Fibroblast of skin of right quadriceps (primary cell): ENCODE results near the gene FECH.
"Not testable (repeated sequence)": the region's sequence is repeated elsewhere in the genome, so short reads cannot be mapped to it uniquely, and the experiment has no call there.

ENCODE experiments used
- DNase-seq: peaks from one replicate; pipeline ENCODE4 v3.0.0-alpha.2; 2013

FECH gene, protein sequence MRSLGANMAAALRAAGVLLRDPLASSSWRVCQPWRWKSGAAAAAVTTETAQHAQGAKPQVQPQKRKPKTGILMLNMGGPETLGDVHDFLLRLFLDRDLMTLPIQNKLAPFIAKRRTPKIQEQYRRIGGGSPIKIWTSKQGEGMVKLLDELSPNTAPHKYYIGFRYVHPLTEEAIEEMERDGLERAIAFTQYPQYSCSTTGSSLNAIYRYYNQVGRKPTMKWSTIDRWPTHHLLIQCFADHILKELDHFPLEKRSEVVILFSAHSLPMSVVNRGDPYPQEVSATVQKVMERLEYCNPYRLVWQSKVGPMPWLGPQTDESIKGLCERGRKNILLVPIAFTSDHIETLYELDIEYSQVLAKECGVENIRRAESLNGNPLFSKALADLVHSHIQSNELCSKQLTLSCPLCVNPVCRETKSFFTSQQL

DNA sequence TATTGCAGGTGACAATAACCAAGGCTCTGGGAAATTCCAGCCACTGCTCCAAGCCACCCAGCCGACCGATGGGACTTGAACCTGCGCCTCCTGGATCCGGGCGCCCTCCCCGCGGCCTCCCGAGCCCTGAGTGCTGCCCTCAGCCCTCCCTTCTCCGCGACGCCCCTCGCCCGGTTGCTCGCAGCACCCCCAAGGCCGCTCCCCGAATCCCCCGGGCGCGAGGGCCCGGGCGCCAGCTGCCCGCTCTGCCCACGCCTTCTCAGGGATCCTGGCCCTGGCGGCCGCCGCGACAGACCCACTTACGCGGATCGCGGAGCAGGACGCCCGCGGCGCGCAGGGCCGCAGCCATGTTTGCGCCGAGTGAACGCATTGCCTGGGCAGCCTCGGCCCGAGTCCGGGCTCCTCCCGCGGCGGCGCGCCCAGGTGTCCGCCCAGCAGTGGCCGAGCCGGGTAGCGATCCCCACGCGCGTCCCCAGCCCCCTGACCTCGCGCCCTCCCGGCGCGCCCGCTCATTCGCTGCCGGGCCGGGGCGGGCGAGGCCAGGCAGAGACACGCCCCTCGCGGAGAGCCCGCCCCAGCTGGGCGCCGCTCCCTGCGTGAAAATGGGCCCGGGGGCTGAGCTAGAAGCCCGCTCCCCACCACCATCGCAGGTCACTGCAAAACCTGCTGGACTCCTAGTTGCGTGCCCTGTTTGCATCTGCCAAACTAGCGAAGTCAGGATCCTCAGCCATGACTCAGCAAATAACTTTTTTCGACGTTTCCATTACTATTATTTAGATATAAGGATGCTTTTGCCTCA lies at the start of gene FECH:
Gene FECH (minus strand): TSS at position 452 of the 799 bp plus-strand sequence. CDS start 82 bp downstream, at position 370.
- peak; percentile 49 for DNase-seq

GRCh38 chr18:57635003-57635822 lies 48.7 kb upstream of the FECH start:
- DNase-seq, result no peak

DNA sequence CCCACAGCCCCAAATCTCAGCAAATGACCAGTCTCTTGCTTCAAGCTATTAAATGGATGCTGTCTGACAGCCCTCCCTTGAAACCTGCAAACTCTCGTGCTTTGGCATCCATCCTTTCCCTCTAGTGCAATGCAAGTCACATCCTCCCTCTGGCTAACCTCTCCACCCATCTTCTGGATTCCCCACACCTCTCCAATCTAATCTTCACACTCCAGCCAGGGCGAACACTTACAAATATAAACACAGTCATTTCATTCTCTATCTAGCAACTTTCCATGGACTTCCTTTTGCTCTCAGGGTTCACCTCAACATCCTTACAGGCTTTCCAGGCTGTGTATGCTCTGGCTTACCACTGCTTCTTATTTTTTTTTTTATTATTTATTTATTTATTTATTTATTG lies 45.2 kb upstream of the FECH start:
- no peak for DNase-seq

DNA sequence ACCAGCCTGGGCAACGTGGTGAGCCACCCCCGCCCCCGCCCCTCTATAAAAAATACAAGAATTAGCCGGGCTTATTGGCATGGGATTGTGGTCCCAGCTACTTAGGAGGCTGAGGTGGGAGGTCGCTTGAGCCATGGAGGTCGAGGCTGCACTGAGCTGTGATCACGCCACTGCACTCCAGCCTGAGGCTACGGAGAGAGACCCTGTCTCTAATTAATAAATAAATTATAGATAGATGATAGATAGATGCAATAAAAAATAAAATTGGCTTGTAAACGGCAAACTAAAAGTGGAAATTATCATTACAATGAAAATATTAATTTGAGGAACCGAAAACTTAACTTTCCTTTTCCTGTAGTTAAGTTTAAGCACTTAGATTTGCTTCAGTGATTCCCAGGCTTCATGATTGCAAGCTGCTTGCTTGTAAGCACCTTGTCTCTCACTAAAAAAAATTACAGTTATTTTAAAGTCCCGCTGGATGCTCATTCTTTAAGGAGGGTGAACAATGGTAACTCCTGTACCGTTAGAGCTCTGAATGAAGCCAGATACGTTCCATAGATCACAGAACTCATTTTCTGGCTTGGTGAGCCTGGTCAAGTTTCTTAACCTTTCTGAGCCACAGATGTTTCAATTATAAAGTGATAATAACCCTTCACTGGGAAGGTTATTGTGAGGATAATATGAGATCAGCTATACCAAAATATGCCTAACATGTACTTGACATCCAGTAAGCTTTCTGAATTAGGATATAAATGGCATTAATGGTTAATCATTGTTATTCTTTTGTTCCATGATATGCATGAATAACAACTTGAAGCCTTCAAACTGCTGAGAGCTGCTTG lies 44.5 kb upstream of the FECH start:
- DNase-seq, result no peak

- peak; percentile 97 for DNase-seq
Observed at GRCh38 chr18:57630002-57630753, 43.7 kb upstream of the FECH start.

GRCh38 chr18:57629422-57629821 lies 42.9 kb upstream of the FECH start:
- no peak for DNase-seq

DNA sequence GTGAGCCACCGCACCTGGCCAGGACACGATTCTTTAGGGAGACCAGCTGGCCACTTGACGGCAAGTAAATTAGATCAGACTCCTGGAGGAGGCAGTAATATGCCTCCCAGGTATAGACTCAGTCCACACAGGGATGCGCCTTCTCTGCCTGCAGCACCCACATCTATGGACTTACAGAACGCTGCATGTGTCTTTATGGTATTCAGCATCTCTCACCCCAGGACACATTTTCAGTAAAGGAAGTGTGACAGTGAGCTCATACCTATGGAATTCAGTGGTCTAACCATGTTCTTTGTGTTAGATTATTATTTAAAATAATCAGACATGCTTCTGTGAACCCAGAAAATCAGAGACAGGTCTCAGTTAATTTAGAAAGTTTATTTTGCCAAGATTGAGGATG lies 41.0 kb upstream of the FECH start:
- DNase-seq, result peak; percentile 68

DNA sequence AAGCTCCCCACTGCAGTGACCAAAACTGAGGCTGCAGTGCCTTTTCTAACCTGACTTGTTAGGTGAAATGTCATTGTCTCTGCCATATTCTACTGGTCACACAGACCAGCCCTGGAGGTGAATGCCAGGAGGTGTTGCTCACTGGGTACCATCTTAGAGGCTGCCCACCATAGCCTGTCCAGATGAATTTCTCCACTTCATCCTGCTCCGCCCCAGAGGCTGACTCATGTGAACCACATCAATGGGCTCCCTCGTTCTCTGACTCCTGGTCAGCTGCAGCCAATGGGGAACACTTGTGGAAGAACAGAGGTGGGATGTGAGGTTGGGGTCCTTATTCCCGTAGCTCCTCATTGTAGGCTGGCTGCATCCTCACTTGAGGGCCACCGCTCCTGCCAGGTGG lies 38.5 kb upstream of the FECH start:
- DNase-seq, result peak; percentile 12

DNA sequence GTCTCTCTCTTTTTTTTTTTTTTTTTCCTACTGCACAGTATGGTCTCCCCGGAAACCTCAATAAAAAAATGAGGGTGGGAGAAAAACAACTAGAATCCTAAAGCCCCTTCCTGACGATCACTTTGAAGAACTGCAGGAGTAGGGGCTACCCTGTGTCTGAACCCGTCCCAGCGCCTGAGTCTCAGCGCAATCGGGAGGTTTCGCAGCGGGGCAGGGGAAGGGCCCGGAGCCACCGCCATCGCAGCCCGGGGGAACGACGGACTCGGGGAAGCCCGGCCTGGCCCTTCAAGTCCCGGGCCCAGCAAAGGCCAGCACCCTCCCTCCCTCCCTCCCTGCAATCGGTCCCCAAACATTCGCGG lies 34.7 kb upstream of the FECH start:
- DNase-seq, result no peak

- no peak for DNase-seq
Observed at GRCh38 chr18:57619876-57620275, 33.4 kb upstream of the FECH start.

DNA sequence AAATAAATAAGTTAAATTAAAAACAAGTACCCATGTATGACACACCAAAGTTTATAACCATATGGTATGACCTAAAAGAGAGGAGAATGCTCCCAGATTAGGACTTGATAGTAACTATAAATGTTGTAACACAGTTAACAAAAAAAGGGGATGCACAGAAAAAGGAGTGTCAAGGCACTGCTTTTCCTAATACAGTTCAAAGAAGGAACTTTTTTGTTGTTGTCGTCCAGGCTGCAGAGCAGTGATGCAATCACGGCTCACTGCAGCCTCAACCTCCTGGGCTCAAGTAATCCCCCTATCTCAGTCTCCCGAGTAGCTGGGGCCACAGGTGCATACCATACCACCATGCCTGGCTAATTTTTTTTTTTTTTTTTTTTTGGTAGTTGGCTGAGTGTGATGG lies 32.4 kb upstream of the FECH start:
- DNase-seq, result no peak

DNA sequence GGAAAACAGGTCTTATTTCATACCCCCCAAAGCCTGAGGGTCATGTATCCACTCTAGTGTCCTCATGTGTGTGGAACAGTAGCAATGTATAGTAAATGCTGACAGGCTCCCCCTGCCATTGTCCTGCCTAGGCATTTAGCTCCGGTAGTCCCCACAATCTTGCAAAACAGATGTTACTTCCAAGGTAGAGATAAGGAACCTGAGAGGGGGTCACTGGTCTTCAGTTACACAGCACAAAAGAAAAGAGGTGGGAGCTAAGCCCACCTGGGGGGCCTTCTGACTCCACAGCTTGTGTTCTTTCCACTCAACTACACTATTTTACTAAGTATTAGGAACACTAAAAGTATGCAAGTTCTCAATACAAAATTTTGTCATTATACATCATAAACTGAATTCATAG lies 17.4 kb upstream of the FECH start:
- DNase-seq, result no peak

DNA sequence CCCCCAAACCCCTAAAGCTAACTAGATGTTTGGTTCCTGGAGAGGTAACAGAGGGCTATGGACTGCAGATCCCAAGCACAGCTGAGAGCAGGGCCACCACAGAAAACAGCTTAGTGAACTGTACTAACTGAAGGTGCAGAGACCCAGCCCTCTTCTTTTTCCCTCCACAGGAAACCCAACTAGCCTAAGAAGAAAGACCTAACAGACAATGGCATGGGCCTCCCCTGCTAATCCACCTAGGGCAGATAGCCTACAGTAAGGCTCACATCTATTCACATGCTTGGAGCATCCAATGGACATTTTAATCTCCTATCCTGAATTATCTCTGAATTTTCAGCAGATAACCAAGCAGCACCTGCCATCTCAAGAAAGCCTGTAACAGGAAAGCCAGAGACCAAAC lies 8.8 kb upstream of the FECH start:
- no peak for DNase-seq

DNA sequence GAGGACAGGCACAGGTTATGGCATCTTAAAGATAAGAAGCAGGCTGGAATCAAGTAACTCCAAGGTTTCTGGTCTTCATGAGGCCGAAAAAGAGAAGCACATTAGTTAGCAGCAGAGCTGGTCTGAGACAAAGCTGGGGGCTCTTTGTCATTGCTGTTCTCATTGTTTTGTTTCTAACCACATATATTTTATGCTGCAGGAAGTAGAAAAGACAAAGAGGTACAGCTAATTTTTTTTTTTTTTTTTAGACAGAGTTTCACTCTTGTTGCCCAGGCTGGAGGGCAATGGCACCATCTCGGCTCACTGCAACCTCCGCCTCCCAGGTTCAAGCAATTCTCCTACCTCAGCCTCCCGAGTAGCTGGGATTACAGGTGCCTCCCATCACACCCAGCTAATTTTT lies 6.2 kb upstream of the FECH start:
- not testable (repeated sequence) for DNase-seq

GRCh38 chr18:57589161-57589560 lies 2.7 kb upstream of the FECH start:
- DNase-seq, result no peak

DNA sequence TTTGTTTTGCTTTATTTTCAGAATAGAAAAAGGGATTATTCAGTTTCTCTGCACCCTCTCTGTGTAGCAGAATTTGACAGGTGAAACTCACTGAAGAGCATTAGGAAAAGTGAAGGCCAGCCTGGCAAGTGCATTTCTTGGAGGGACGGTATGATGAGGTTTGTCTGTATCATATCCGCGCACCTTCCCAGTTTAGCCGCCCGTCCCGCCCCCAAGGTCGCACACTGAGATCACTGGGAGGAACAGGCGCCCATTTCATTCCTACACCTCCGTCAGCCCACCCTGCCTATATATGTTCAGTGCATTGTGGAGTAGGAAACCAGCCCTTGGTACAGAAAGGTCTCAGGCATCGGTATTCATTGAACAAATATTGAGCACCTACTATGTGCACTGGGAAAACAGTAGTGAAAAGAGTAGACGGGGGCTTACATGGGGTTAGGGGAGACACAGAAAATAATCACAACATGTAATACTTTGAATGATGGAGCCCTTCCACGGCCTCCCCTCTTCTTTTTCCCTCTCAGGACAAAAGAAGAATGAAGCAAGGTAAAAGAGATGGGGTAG lies 678 bp upstream of the FECH start:
- no peak for DNase-seq

GRCh38 chr18:57585855-57586250 lies 649 bp downstream of the FECH start:
- no peak for DNase-seq

DNA sequence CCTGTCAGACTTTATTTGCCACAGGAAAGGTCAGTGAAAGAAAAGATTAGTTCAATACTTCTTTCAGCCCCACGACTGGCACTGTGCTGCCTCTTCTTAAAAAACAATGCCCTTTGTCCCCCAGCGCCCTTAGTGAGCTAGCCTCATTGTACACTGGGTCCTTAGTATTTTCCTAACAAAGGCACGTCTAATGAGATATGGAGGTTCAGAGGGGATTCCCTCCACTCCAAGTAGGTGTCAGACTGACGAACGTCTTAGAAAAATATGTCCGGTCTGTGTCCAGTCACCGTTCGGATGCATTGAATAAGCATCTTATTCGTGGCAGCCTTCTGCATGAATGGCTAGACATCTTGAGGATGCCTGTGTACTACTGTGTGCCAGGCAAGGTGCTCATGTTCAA lies 1.1 kb downstream of the FECH start:
- DNase-seq, result no peak

- no peak for DNase-seq
Observed at GRCh38 chr18:57584444-57584843, 2.1 kb downstream of the FECH start.

GRCh38 chr18:57583297-57583835 lies 3.1 kb downstream of the FECH start:
- no peak for DNase-seq

DNA sequence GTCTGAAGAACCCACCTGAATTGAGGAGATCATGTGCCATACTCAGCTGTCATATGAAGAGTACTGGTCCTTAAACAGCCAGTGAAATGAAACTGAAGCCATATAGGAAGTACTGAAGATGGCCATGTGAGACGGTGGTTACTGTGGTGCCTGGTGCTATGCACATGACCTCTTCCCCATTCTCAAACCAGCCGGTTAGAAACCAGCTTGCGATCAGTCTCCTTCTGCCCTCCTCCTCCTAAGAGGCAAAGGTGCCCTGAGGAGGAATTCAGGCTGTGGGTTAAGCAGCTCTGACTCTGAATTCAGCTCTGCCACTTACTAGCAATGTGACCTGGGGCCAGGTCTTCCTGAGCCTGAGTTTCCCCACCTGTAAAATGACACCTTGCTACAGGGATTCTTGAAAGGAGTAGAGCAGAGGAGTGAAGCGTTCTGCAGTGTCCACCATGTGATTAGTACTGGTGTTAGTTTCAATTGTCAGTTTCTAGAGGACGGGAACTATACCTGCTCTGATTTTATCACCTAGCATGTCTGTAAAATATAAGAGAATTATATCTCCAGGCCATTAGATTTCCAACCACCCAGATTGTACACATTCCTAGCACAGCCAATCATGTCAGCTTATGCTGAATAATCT lies 5.1 kb downstream of the FECH start:
- no peak for DNase-seq
